Measurements from ENCODE around the gene HSDL1.

- TF ChIP-seq FOS (IDR thresholded peaks at IDR 0.05; ENCODE audit: low read depth, low read length) = no peak
- no peak for TF ChIP-seq CTCF (conservative IDR thresholded peaks at IDR 0.05; ENCODE audit: low read depth, low read length)
- TF ChIP-seq POLR2A (IDR thresholded peaks at IDR 0.05; ENCODE audit: low read depth, low read length) = no peak
These were observed 16.1 kb upstream of the HSDL1 start for GRCh38 chr16:84161037-84161436.
